Central memory CD8-positive, alpha-beta T cell (primary cell): Measurements from ENCODE around the gene CPNE7.

Experiments
- ATAC-seq: fragments of 150-1000 bp; cut with Tn5 transposase; replicated peaks from 2 replicates; pipeline ENCODE4 v1.10.0; 2022; ENCODE audit warnings: mild to moderate bottlenecking, moderate FRiP score, moderate number of reproducible peaks; ENCODE audit not compliant: poor library complexity, severe bottlenecking; ENCODE audit errors: extremely low read depth
- DNase-seq, 2 donors: peaks; one replicate each; pipeline ENCODE4 v3.0.0; 2021; ENCODE audit warnings: low spot score in 2 of 2
- H3K27ac Mint-ChIP-seq: one replicate; pipeline ENCODE4 v1.8.0; 2022; ENCODE audit warnings: low read depth, mild to moderate bottlenecking, moderate library complexity, mixed read lengths
- H3K27me3 Mint-ChIP-seq: one replicate; pipeline ENCODE4 v1.8.0; 2022; ENCODE audit warnings: mixed read lengths
- H3K36me3 Mint-ChIP-seq: one replicate; pipeline ENCODE4 v1.8.0; 2022; ENCODE audit warnings: mild to moderate bottlenecking, moderate library complexity, mixed read lengths; ENCODE audit not compliant: insufficient read depth
- H3K4me1 Mint-ChIP-seq: one replicate; pipeline ENCODE4 v1.8.0; 2022; ENCODE audit warnings: mixed read lengths
- H3K4me3 Mint-ChIP-seq: one replicate; pipeline ENCODE4 v1.8.0; 2022; ENCODE audit warnings: mild to moderate bottlenecking, moderate library complexity, mixed read lengths
- H3K9me3 Mint-ChIP-seq: one replicate; pipeline ENCODE4 v1.8.0; 2022; ENCODE audit warnings: mixed read lengths

Gene CPNE7

GRCh38 chr16:89544113-89544512 lies 31.4 kb upstream of the CPNE7 start:
- no peak for ATAC-seq
- Mint-ChIP-seq H3K4me3 (no peak overlapping the region), H3K9me3 (no peaks in the 10 kb centered on the region), H3K27me3 (no peaks in the 10 kb centered on the region), H3K27ac (no peak overlapping the region), H3K4me1 (peaks cover 1% of the 10 kb centered on the region), H3K36me3 (peaks cover 3% of the 10 kb centered on the region)
- no peak for DNase-seq

GRCh38 chr16:89544713-89545043 lies 30.9 kb upstream of the CPNE7 start:
- DNase-seq = no peak
- peaks cover 3% of the 10 kb centered on the region for H3K36me3 Mint-ChIP-seq
- H3K27me3 Mint-ChIP-seq = no peaks in the 10 kb centered on the region
- no peak overlapping the region for H3K4me3 Mint-ChIP-seq
- peaks cover 7% of the 10 kb centered on the region for H3K4me1 Mint-ChIP-seq
- H3K9me3 Mint-ChIP-seq = no peaks in the 10 kb centered on the region
- H3K27ac Mint-ChIP-seq = no peak overlapping the region
- no peak for ATAC-seq

GRCh38 chr16:89545044-89545830 lies 30.3 kb upstream of the CPNE7 start:
- Mint-ChIP-seq H3K27me3 (no peaks in the 10 kb centered on the region), H3K4me3 (no peak overlapping the region), H3K4me1 (peaks cover 7% of the 10 kb centered on the region), H3K36me3 (peaks cover 5% of the 10 kb centered on the region), H3K27ac (no peak overlapping the region), H3K9me3 (no peaks in the 10 kb centered on the region)
- no peak for DNase-seq
- ATAC-seq = no peak

- H3K27ac Mint-ChIP-seq = no peak overlapping the region
- no peaks in the 10 kb centered on the region for H3K27me3 Mint-ChIP-seq
- H3K9me3 Mint-ChIP-seq = no peaks in the 10 kb centered on the region
- no peak overlapping the region for H3K4me3 Mint-ChIP-seq
- ATAC-seq (no peak), DNase-seq (no peak)
- H3K4me1 Mint-ChIP-seq = peaks cover 7% of the 10 kb centered on the region
- H3K36me3 Mint-ChIP-seq = peaks cover 6% of the 10 kb centered on the region
Measured at GRCh38 chr16:89545831-89546574, 29.6 kb upstream of the CPNE7 start.

GRCh38 chr16:89546781-89547180 lies 28.8 kb upstream of the CPNE7 start:
- H3K4me1 Mint-ChIP-seq = peaks cover 7% of the 10 kb centered on the region
- H3K27ac Mint-ChIP-seq = no peak overlapping the region
- no peak overlapping the region for H3K4me3 Mint-ChIP-seq
- peaks cover 6% of the 10 kb centered on the region for H3K36me3 Mint-ChIP-seq
- no peak for DNase-seq
- no peaks in the 10 kb centered on the region for H3K9me3 Mint-ChIP-seq
- H3K27me3 Mint-ChIP-seq = no peaks in the 10 kb centered on the region
- ATAC-seq = no peak

- no peaks in the 10 kb centered on the region for H3K27me3 Mint-ChIP-seq
- H3K4me3 Mint-ChIP-seq = no peak overlapping the region
- H3K36me3 Mint-ChIP-seq = peaks cover 5% of the 10 kb centered on the region
- peaks cover 7% of the 10 kb centered on the region for H3K4me1 Mint-ChIP-seq
- ATAC-seq (no peak), DNase-seq (no peak)
- no peaks in the 10 kb centered on the region for H3K9me3 Mint-ChIP-seq
- H3K27ac Mint-ChIP-seq = peak overlapping the region; percentile 68
Measured at GRCh38 chr16:89547291-89547690, 28.3 kb upstream of the CPNE7 start.

GRCh38 chr16:89547860-89548259 lies 27.7 kb upstream of the CPNE7 start:
- peak overlapping the region; percentile 68 for H3K27ac Mint-ChIP-seq
- no peak for ATAC-seq
- H3K4me1 Mint-ChIP-seq = peaks cover 7% of the 10 kb centered on the region
- H3K27me3 Mint-ChIP-seq = no peaks in the 10 kb centered on the region
- H3K4me3 Mint-ChIP-seq = no peak overlapping the region
- no peaks in the 10 kb centered on the region for H3K9me3 Mint-ChIP-seq
- peaks cover 6% of the 10 kb centered on the region for H3K36me3 Mint-ChIP-seq
- DNase-seq = no peak

GRCh38 chr16:89548344-89549006 lies 27.1 kb upstream of the CPNE7 start:
- Mint-ChIP-seq H3K27ac (no peak overlapping the region), H3K4me1 (peaks cover 7% of the 10 kb centered on the region), H3K27me3 (no peaks in the 10 kb centered on the region), H3K9me3 (no peaks in the 10 kb centered on the region), H3K36me3 (peaks cover 6% of the 10 kb centered on the region), H3K4me3 (no peak overlapping the region)
- ATAC-seq (no peak), DNase-seq (no peak)

GRCh38 chr16:89549007-89549700 lies 26.4 kb upstream of the CPNE7 start:
- H3K27me3 Mint-ChIP-seq = no peaks in the 10 kb centered on the region
- H3K27ac Mint-ChIP-seq = peak overlapping the region; percentile 41
- peak; percentile 54 for ATAC-seq
- H3K36me3 Mint-ChIP-seq = peaks cover 9% of the 10 kb centered on the region
- peak overlapping the region; percentile 27 for H3K4me3 Mint-ChIP-seq
- no peak for DNase-seq
- H3K9me3 Mint-ChIP-seq = no peaks in the 10 kb centered on the region
- H3K4me1 Mint-ChIP-seq = peaks cover 7% of the 10 kb centered on the region

GRCh38 chr16:89550421-89551007 lies 25.0 kb upstream of the CPNE7 start:
- Mint-ChIP-seq H3K4me3 (no peak overlapping the region), H3K9me3 (no peaks in the 10 kb centered on the region), H3K36me3 (peaks cover 9% of the 10 kb centered on the region), H3K27ac (no peak overlapping the region), H3K4me1 (peaks cover 7% of the 10 kb centered on the region), H3K27me3 (no peaks in the 10 kb centered on the region)
- no peak for ATAC-seq
- no peak for DNase-seq

GRCh38 chr16:89552329-89552728 lies 23.2 kb upstream of the CPNE7 start:
- no peak overlapping the region for H3K27ac Mint-ChIP-seq

GRCh38 chr16:89552913-89553312 lies 22.6 kb upstream of the CPNE7 start:
- no peak for ATAC-seq
- Mint-ChIP-seq H3K4me3 (no peak overlapping the region), H3K27me3 (no peaks in the 10 kb centered on the region), H3K9me3 (no peaks in the 10 kb centered on the region), H3K36me3 (peaks cover 9% of the 10 kb centered on the region), H3K4me1 (peaks cover 16% of the 10 kb centered on the region), H3K27ac (no peak overlapping the region)
- no peak for DNase-seq

More at GRCh38 chr16:89552329-89552728, 23.2 kb upstream of the CPNE7 start:
- Mint-ChIP-seq H3K4me3 (no peak overlapping the region), H3K4me1 (peaks cover 11% of the 10 kb centered on the region), H3K27me3 (no peaks in the 10 kb centered on the region), H3K36me3 (peaks cover 9% of the 10 kb centered on the region), H3K9me3 (no peaks in the 10 kb centered on the region)
- no peak for DNase-seq
- no peak for ATAC-seq
